Measurements from ENCODE around the gene ZER1. TPM values are rescaled to one million over a fixed set of nuclear protein-coding genes. Genes with fewer than 3 reads are reported as not detected.

ZER1 gene
- total and polyA plus RNA-seq, 2 experiments from 2014 or later: 74.1 to 89.6 TPM

DNA sequence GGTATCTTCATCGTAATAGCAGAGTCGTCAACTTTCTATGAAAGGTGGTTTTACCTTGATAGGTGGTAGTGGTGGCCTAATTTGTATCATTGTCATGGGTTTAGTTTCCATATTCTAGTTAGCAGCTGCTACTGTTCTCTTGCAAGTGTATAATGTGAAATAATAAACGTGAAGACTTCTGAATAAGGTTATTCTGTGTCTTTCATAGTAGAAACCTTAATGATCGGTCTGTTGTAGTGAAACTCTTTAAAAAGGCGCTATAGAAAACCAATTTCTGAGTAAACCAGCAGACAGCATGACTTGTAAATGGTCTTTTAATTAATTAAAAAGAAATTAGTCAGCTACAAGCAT, 81.1 kb downstream of the ZER1 start:
- no peaks in the 10 kb centered on the region for H3K27me3 ChIP-seq
- TF ChIP-seq, protein P1, sequence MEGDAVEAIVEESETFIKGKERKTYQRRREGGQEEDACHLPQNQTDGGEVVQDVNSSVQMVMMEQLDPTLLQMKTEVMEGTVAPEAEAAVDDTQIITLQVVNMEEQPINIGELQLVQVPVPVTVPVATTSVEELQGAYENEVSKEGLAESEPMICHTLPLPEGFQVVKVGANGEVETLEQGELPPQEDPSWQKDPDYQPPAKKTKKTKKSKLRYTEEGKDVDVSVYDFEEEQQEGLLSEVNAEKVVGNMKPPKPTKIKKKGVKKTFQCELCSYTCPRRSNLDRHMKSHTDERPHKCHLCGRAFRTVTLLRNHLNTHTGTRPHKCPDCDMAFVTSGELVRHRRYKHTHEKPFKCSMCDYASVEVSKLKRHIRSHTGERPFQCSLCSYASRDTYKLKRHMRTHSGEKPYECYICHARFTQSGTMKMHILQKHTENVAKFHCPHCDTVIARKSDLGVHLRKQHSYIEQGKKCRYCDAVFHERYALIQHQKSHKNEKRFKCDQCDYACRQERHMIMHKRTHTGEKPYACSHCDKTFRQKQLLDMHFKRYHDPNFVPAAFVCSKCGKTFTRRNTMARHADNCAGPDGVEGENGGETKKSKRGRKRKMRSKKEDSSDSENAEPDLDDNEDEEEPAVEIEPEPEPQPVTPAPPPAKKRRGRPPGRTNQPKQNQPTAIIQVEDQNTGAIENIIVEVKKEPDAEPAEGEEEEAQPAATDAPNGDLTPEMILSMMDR (IDR thresholded peaks at IDR 0.05; ENCODE audit: low read depth, low read length): no peak
- H3K4me1 ChIP-seq (ENCODE audit: low read depth): peaks cover 14% of the 10 kb centered on the region
- H3K4me3 ChIP-seq: peak overlapping the region; percentile 89
- no peaks in the 10 kb centered on the region for H3K9me3 ChIP-seq (ENCODE audit: low read depth)
- DNase-seq (ENCODE audit: low read depth in 1 of 2, low spot score in 1 of 2): no peak
- peaks cover 32% of the 10 kb centered on the region for H3K36me3 ChIP-seq
- no peak overlapping the region for H3K27ac ChIP-seq

DNA sequence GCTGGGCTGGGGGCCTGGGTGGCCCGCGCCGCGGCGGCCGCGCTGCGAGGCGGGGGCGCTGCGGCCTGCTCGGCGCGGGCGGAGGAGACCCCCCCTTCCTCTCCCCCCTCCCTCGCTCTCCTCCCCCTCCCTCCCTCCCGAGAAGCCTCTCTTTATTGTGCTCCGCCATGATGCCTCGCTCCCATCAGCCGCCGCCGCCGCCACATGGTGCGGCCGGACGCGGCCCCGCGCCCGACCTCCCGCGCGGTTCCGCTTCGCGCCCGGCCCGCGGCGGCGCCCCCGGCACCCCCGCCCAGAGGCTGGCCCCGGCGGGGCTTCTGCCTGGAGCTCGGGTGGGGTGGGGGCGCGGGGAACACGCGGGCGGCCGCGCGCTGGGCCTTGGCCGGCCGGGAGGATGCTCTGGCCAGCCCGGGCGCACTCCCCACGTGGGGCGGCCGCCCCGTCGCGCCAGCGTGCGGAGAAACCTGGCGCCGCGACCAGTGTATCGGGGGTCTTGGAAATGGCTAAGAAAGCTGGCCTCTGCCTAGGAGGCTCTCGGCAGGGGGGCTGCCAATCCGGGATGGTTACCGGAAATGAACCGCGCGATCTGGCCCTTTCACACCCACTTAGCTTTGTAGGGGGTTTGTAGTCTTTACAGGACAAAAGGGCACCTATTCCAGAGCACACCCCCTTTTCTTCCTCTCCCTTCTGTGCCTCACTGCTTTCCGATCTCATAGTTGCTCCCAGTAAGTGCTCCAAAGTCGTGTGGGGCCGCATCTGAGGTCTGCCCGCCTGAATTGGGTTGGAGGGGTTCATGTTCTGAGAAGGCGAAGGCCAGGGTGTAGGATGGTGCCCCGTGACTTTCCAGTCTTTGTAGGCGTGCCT, 81.7 kb downstream of the ZER1 start:
- DNase-seq (ENCODE audit: low read depth in 1 of 2, low spot score in 1 of 2): peak; percentile 57 to 65
- H3K4me3 ChIP-seq: peak overlapping the region; percentile 89
- peaks cover 15% of the 10 kb centered on the region for H3K4me1 ChIP-seq (ENCODE audit: low read depth)
- no peaks in the 10 kb centered on the region for H3K27me3 ChIP-seq
- H3K27ac ChIP-seq: peak overlapping the region; percentile 45
- H3K9me3 ChIP-seq (ENCODE audit: low read depth): no peaks in the 10 kb centered on the region
- TF ChIP-seq, protein P1 (IDR thresholded peaks at IDR 0.05; ENCODE audit: low read depth, low read length): no peak
- H3K36me3 ChIP-seq: peaks cover 29% of the 10 kb centered on the region

DNA sequence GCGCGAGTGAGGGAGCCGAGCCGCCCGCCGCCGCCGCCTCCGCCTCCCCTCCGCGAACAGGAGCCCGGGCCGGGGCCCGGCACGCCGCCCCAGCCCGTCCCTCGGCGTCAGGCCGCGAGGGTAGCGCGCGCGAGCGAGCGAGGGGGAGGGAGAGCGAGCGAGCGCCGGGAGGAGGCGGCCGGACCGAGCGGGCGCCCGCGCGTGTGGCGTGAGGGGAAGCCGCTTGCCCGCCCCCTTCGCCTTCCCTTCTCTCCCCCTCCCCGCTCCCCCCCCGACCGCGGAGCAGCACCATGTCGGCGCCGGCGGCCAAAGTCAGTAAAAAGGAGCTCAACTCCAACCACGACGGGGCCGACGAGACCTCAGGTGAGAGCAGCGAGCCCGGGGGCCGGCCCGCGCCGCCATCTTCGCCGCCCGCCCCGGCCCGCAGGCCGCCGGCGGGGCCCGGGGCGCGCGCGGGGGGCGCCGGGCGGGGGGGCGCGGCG, 82.4 kb downstream of the ZER1 start:
- H3K36me3 ChIP-seq: peaks cover 28% of the 10 kb centered on the region
- no peaks in the 10 kb centered on the region for H3K9me3 ChIP-seq (ENCODE audit: low read depth)
- TF ChIP-seq, protein P1 (IDR thresholded peaks at IDR 0.05; ENCODE audit: low read depth, low read length): no peak
- H3K27me3 ChIP-seq: no peaks in the 10 kb centered on the region
- H3K4me1 ChIP-seq (ENCODE audit: low read depth): peaks cover 21% of the 10 kb centered on the region
- peak overlapping the region; percentile 99 for H3K27ac ChIP-seq
- no peak for DNase-seq (ENCODE audit: low read depth in 1 of 2, low spot score in 1 of 2)
- H3K4me3 ChIP-seq: peak overlapping the region; percentile 91

DNA sequence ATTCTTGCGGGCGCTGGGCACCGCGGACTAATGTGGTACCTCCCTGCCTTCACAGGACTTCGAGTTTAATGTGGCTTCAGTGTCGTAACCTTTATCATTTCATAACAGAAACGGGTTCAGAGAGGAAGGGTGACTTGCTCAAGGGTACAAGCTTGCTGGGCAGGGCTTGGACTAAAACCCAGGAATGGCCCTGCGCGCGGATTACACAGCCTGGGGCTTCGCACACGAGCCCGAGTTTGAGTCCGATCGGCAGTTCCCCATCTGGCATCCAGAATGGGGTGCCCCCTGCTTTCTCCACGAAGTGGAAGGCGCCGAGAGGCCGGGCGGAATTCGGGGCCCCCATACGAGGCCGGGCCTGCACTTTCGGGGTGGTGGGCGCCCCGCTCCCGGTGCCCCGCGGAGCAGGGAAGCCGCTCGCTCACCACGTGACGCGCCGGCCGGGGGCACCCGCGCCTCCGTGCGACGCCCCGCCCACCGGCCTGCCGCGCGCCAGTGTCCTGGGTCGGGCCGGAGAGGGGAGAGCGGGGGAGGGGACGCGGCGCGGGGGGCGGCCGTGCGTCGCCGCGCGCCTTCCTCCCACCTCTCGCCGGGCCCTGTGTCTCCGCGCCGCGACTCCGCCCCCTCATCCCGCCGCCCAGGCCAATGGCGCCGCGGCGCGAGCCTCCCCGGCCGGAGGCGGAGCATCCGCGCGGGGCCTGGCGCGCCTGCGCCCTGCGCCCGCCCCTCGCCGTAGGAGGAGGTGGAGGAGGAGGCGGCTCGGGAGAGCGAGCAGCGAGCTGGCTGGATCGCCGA, 83.0 kb downstream of the ZER1 start, which contains the start of gene SET:
SET (plus strand) TSS at position 722 of the 792 bp plus-strand sequence. CDS start 361 bp downstream, outside the sequence.
- peak; percentile 97 to 98 for DNase-seq (ENCODE audit: low read depth in 1 of 2, low spot score in 1 of 2)
- peak within 1 kb of the TSS; percentile 91 for H3K4me3 ChIP-seq
- TF ChIP-seq, protein P1 (IDR thresholded peaks at IDR 0.05; ENCODE audit: low read depth, low read length): no peak
- peaks cover 21% of the 10 kb centered on the region for H3K36me3 ChIP-seq
- H3K4me1 ChIP-seq (ENCODE audit: low read depth): peaks cover 21% of the 10 kb centered on the region
- no peaks in the 10 kb centered on the region for H3K9me3 ChIP-seq (ENCODE audit: low read depth)
- peak within 1 kb of the TSS; percentile 99 for H3K27ac ChIP-seq
- no peaks in the 10 kb centered on the region for H3K27me3 ChIP-seq

DNA sequence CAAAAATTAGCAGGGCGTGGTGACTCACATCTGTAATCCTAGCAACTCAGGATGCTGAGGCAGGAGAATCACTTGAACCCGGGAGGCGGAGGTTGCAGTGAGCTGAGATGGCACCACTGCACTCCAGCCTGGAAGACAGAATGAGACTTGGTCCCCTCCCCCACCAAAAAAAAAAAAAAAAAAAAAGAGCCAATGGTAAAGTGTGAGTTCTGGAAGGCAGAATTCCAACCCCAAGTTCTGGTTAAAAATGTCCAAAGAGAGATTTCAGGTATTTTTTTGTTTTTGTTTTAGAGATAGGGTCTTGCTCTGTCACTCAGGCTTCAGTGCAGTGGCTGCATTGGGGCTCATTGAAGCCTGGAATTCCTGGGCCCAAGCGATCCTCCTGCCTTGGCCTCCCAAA, 84.3 kb downstream of the ZER1 start:
- Histone ChIP-seq H3K27ac (no peak overlapping the region), H3K36me3 (peaks cover 9% of the 10 kb centered on the region), H3K27me3 (no peaks in the 10 kb centered on the region), H3K9me3 (ENCODE audit: low read depth) (no peaks in the 10 kb centered on the region), H3K4me3 (no peak overlapping the region), H3K4me1 (ENCODE audit: low read depth) (peaks cover 25% of the 10 kb centered on the region)
- TF ChIP-seq, protein P1 (IDR thresholded peaks at IDR 0.05; ENCODE audit: low read depth, low read length): no peak
- DNase-seq (ENCODE audit: low read depth in 1 of 2, low spot score in 1 of 2): no peak
